ENCODE measurements around the gene MAPK6.

Gene MAPK6

DNA sequence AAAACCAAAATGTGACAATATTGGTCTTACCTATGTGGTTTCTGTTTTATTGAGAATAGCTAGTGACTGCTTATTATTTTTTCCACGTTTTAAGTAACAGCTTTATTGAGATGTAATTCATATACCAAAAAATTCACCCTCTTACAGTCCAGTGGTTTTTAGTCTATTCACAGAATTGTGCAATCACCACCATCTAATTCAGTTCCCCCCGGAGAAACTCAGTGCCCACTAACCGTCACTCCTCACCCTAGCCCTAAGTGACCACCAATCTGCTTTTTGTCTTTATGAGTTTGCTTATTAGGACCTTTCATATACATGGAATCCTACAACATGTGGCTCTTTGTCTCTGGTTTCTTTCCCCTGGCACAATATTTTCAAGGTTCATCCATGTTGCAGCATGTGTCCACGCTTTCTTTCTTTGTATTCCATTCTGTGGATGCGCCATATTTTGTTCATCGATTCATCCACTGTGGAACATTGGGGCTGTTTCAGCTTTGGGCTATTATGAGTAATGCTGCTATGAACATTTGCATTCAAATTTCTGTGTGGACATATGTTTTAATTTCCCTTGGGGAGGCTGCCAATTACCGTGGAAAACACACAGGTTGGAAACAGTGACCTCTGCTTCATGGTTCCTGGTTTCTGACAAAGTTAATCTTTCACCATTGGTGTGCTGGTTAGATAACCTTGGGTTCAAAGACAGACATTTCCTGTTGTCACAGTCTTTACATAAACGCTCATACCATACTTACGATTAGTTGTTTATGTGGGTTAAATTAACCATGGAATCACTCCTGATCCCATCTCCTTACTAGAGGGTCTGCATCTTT, 96.8 kb downstream of the MAPK6 start:
- H3K4me3 ChIP-seq (ENCODE audit: low read depth, low read length), result no peak overlapping the region
- DNase-seq (ENCODE audit: low read depth), result no peak

Measured in skeletal muscle cell (primary cell).